ENCODE results near the gene GATB.

GATB gene

DNA sequence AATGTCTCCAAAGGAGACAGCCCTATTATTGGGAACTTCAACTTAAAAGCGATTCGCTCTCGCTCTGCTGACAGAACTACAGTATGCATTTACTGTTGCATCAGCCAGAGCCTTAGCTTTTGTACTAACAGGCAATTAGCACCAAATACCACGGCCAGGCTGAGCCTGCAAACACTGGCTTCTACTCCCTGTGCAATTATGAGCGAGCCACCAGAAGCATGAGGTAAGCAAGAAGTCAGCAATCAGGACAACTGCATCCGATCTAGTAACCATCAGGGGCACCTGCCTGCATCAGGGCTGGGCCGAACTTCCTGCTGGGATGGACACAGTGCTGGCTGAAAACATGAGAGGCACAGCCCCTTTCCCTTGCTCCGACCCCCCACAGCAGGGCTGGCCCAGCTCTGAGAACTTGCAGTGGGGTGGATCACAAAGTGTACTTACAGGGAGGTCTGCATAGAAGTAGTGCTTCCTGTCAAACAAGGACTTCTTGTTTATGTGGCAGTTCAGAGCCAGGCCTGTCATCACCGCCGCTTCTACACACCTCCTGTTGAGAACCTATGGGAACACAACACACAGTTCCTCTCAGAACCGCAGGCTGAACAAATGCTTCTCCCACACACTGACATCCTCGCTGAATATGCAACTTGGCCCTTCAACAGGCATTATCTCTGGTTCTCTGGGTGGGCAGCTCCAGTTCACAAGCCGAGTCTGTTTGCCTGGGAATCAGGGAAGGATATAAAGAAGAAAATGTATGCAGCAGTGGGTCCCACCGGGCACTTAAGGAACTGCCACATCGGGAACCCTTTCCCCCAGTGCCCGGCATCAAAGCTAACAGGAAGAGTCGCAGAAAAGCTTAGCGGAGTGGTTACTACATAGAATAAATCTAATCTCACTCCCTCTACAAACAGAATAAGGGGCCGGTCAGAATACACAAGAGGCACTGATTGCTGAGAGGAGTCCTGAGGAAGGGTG is 41.5 kb downstream of the GATB start:
- Histone ChIP-seq H4K20me1 (ENCODE audit: insufficient read depth, low read length) (no peaks in the 10 kb centered on the region), H2AFZ (ENCODE audit: low read length) (no peak overlapping the region), H3K4me2 (ENCODE audit: low read length) (no peak overlapping the region), H3K9ac (ENCODE audit: low read length) (no peak overlapping the region), H3F3A (ENCODE audit: insufficient read depth, low read length) (no peaks in the 10 kb centered on the region), H3K27ac (ENCODE audit: low read depth, low read length, poor library complexity, severe bottlenecking) (no peak overlapping the region), H3K4me3 (ENCODE audit: low read depth, low read length, poor library complexity, severe bottlenecking) (no peak overlapping the region), H3K4me1 (ENCODE audit: insufficient read depth, low read length, severe bottlenecking) (no peaks in the 10 kb centered on the region), H3K27me3 (ENCODE audit: insufficient read depth, low read length) (no peaks in the 10 kb centered on the region), H3K79me2 (ENCODE audit: insufficient read depth, low read length) (no peaks in the 10 kb centered on the region), H3K9me2 (ENCODE audit: low read depth, low read length) (no peaks in the 10 kb centered on the region), H3K9me3 (ENCODE audit: low read length) (no peaks in the 10 kb centered on the region), H3K36me3 (ENCODE audit: insufficient read depth, low read length) (no peaks in the 10 kb centered on the region)
- TF ChIP-seq EZH2 (IDR thresholded peaks at IDR 0.05; ENCODE audit: borderline replicate concordance, low read length) = no peak
- TF ChIP-seq, protein P1, sequence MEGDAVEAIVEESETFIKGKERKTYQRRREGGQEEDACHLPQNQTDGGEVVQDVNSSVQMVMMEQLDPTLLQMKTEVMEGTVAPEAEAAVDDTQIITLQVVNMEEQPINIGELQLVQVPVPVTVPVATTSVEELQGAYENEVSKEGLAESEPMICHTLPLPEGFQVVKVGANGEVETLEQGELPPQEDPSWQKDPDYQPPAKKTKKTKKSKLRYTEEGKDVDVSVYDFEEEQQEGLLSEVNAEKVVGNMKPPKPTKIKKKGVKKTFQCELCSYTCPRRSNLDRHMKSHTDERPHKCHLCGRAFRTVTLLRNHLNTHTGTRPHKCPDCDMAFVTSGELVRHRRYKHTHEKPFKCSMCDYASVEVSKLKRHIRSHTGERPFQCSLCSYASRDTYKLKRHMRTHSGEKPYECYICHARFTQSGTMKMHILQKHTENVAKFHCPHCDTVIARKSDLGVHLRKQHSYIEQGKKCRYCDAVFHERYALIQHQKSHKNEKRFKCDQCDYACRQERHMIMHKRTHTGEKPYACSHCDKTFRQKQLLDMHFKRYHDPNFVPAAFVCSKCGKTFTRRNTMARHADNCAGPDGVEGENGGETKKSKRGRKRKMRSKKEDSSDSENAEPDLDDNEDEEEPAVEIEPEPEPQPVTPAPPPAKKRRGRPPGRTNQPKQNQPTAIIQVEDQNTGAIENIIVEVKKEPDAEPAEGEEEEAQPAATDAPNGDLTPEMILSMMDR (IDR thresholded peaks at IDR 0.05; ENCODE audit: low read length) = no peak

- no peaks in the 10 kb centered on the region for H3K27me3 ChIP-seq (ENCODE audit: insufficient read depth, low read length)
- H2AFZ ChIP-seq (ENCODE audit: low read length) = no peak overlapping the region
- H3K9ac ChIP-seq (ENCODE audit: low read length) = no peak overlapping the region
- H4K20me1 ChIP-seq (ENCODE audit: insufficient read depth, low read length) = no peaks in the 10 kb centered on the region
- no peak overlapping the region for H3K27ac ChIP-seq (ENCODE audit: low read depth, low read length, poor library complexity, severe bottlenecking)
- H3K4me2 ChIP-seq (ENCODE audit: low read length) = no peak overlapping the region
- no peaks in the 10 kb centered on the region for H3K36me3 ChIP-seq (ENCODE audit: insufficient read depth, low read length)
- H3K9me2 ChIP-seq (ENCODE audit: low read depth, low read length) = no peaks in the 10 kb centered on the region
- no peak overlapping the region for H3K4me3 ChIP-seq (ENCODE audit: low read depth, low read length, poor library complexity, severe bottlenecking)
- TF ChIP-seq, protein P1 (IDR thresholded peaks at IDR 0.05; ENCODE audit: low read length) = no peak
- no peak for TF ChIP-seq EZH2 (IDR thresholded peaks at IDR 0.05; ENCODE audit: borderline replicate concordance, low read length)
- H3F3A ChIP-seq (ENCODE audit: insufficient read depth, low read length) = no peaks in the 10 kb centered on the region
- H3K9me3 ChIP-seq (ENCODE audit: low read length) = no peaks in the 10 kb centered on the region
- no peaks in the 10 kb centered on the region for H3K79me2 ChIP-seq (ENCODE audit: insufficient read depth, low read length)
- H3K4me1 ChIP-seq (ENCODE audit: insufficient read depth, low read length, severe bottlenecking) = no peaks in the 10 kb centered on the region
Observed at GRCh38 chr4:151717909-151718628, 42.7 kb downstream of the GATB start.

DNA sequence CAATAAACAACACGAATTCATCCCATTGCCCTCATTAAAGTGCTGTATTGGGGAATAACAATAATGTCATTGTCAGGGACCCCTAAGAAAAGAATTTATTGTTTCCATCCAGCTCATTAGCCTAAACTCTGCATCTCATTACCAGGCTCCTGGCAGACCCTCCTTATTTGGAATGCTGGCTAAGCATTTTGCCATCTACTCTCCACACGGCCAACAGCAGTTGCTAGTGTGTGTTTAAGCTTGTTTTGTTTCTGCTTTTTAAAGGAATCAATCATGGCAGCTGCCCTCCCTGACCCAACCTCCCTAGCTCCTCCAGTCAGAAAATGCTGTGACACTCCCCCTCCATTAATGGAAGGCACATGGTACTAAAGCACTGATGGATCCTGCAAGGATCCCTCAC is 43.5 kb downstream of the GATB start:
- Histone ChIP-seq H3K36me3 (ENCODE audit: insufficient read depth, low read length) (no peaks in the 10 kb centered on the region), H3F3A (ENCODE audit: insufficient read depth, low read length) (no peaks in the 10 kb centered on the region), H3K27me3 (ENCODE audit: insufficient read depth, low read length) (no peaks in the 10 kb centered on the region), H3K27ac (ENCODE audit: low read depth, low read length, poor library complexity, severe bottlenecking) (no peak overlapping the region), H3K9me3 (ENCODE audit: low read length) (no peaks in the 10 kb centered on the region), H2AFZ (ENCODE audit: low read length) (no peak overlapping the region), H3K4me2 (ENCODE audit: low read length) (no peak overlapping the region), H3K9ac (ENCODE audit: low read length) (no peak overlapping the region), H3K4me1 (ENCODE audit: insufficient read depth, low read length, severe bottlenecking) (no peaks in the 10 kb centered on the region), H4K20me1 (ENCODE audit: insufficient read depth, low read length) (no peaks in the 10 kb centered on the region), H3K79me2 (ENCODE audit: insufficient read depth, low read length) (no peaks in the 10 kb centered on the region), H3K9me2 (ENCODE audit: low read depth, low read length) (no peaks in the 10 kb centered on the region), H3K4me3 (ENCODE audit: low read depth, low read length, poor library complexity, severe bottlenecking) (no peak overlapping the region)
- TF ChIP-seq, protein P1 (IDR thresholded peaks at IDR 0.05; ENCODE audit: low read length) = no peak
- no peak for TF ChIP-seq EZH2 (IDR thresholded peaks at IDR 0.05; ENCODE audit: borderline replicate concordance, low read length)
